IMR-90 (cell line): ENCODE results near the gene USP17L11. TPM values are rescaled to one million over a fixed set of nuclear protein-coding genes. Genes with fewer than 3 reads are reported as not detected.
"Not testable (repeated sequence)": the region's sequence is repeated elsewhere in the genome, so short reads cannot be mapped to it uniquely, and the experiment has no call there.

Source experiments
- ATAC-seq: fragments of 200-7000 bp; cut with Tn5 transposase; 2 replicates; pipeline ENCODE4 v1.9.1; 2020; ENCODE audit warnings: low read depth, mild to moderate bottlenecking, moderate library complexity
- BruUV-seq: library from RNA; stranded (reverse); fragments of 400-500 nt; replicated peaks from 2 replicates; lab custom pipeline; 2021; lab: Mats Ljungman, UMichigan
- CTCF ChIA-PET: fragments of 300-600 bp; formaldehyde crosslinking; extraction: SDS; loops from one replicate; lab custom pipeline; 2021; ENCODE audit warnings: antibody characterized with exemption; lab: Yijun Ruan, JAX
- POLR2A ChIA-PET: fragments of 300-600 bp; sonication (Branson Sonifier 250); formaldehyde crosslinking; loops from one replicate; lab custom pipeline; 2022; ENCODE audit warnings: antibody characterized with exemption; ENCODE audit not compliant: unreplicated experiment; lab: Charles Lee
- DNase-seq: peaks from one replicate; pipeline ENCODE4 v3.0.0; 2013
- H2AFZ ChIP-seq: replicated peaks from 2 replicates; pipeline ENCODE3; 2013; ENCODE audit warnings: low read length, mild to moderate bottlenecking; ENCODE audit not compliant: poor library complexity
- H2AK5ac ChIP-seq: 2 replicates; pipeline ENCODE4 v1.6.1; 2013; ENCODE audit warnings: low read depth, low read length, inconsistent platforms
- H2AK9ac ChIP-seq: replicated peaks from 2 replicates; pipeline ENCODE3; 2013; ENCODE audit warnings: mild to moderate bottlenecking, low read depth, low read length, moderate library complexity; ENCODE audit not compliant: poor library complexity
- H2BK120ac ChIP-seq: 2 replicates; pipeline ENCODE4 v1.6.1; 2013; ENCODE audit warnings: low read depth, low read length, inconsistent platforms
- H2BK15ac ChIP-seq: 3 replicates; pipeline ENCODE4 v1.6.1; 2013; ENCODE audit warnings: low read depth, low read length, inconsistent platforms
- H2BK20ac ChIP-seq: 2 replicates; pipeline ENCODE4 v1.6.1; 2013; ENCODE audit warnings: low read depth, mild to moderate bottlenecking, inconsistent platforms, low read length, moderate library complexity
- H2BK5ac ChIP-seq: 2 replicates; pipeline ENCODE4 v1.6.1; 2013; ENCODE audit warnings: mild to moderate bottlenecking, low read depth, low read length, inconsistent platforms; ENCODE audit not compliant: poor library complexity, severe bottlenecking
- H3K14ac ChIP-seq: replicated peaks from 2 replicates; pipeline ENCODE4 v1.6.1; 2013; ENCODE audit warnings: low read depth, low read length, inconsistent platforms
- H3K18ac ChIP-seq: 2 replicates; pipeline ENCODE4 v1.6.1; 2013; ENCODE audit warnings: low read depth, low read length, control low read depth
- H3K23ac ChIP-seq: 2 replicates; pipeline ENCODE4 v1.6.1; 2013; ENCODE audit warnings: low read depth, low read length, inconsistent platforms
- H3K27ac ChIP-seq: 2 replicates; pipeline ENCODE4 v1.5.1; 2013; ENCODE audit warnings: mild to moderate bottlenecking, control low read depth, low read length; ENCODE audit not compliant: insufficient read depth
- H3K27me3 ChIP-seq: 2 replicates; pipeline ENCODE4 v1.6.1; 2013; ENCODE audit warnings: low read length; ENCODE audit not compliant: control insufficient read depth, insufficient read depth
- H3K36me3 ChIP-seq: 2 replicates; pipeline ENCODE4 v1.6.1; 2013; ENCODE audit warnings: low read length, mixed read lengths; ENCODE audit not compliant: control insufficient read depth, insufficient read depth
- H3K4ac ChIP-seq: 2 replicates; pipeline ENCODE4 v1.6.1; 2013; ENCODE audit warnings: low read depth, low read length, inconsistent platforms
- H3K4me1 ChIP-seq: 2 replicates; pipeline ENCODE4 v1.6.1; 2013; ENCODE audit warnings: low read length, mixed read lengths; ENCODE audit not compliant: control insufficient read depth, insufficient read depth
- H3K4me2 ChIP-seq: 2 replicates; pipeline ENCODE4 v1.6.1; 2013; ENCODE audit warnings: low read depth, mild to moderate bottlenecking, control low read depth, low read length, moderate library complexity
- H3K4me3 ChIP-seq: 2 replicates; pipeline ENCODE4 v1.5.1; 2013; ENCODE audit warnings: low read depth, mild to moderate bottlenecking, control low read depth, low read length, moderate library complexity; ENCODE audit not compliant: insufficient read depth
- H3K56ac ChIP-seq: 2 replicates; pipeline ENCODE4 v1.6.1; 2013; ENCODE audit warnings: low read length, inconsistent platforms; ENCODE audit not compliant: insufficient read depth; ENCODE audit errors: extremely low read depth
- H3K79me1 ChIP-seq, 2 experiments: 2 replicates each; pipeline ENCODE4 v1.6.1; 2013; ENCODE audit warnings: low read length in 2 of 2, inconsistent platforms in 1 of 2, low read depth in 1 of 2
- H3K9ac ChIP-seq: 2 replicates; pipeline ENCODE4 v1.6.1; 2013; ENCODE audit warnings: low read depth, low read length, control low read depth
- H3K9me1 ChIP-seq: 2 replicates; pipeline ENCODE4 v1.6.1; 2013; ENCODE audit warnings: low read length, inconsistent platforms; ENCODE audit not compliant: insufficient read depth
- H3K9me3 ChIP-seq: 2 replicates; pipeline ENCODE4 v1.6.1; 2013; ENCODE audit warnings: low read length; ENCODE audit not compliant: control insufficient read depth, insufficient read depth
- H4K20me1 ChIP-seq: 2 replicates; pipeline ENCODE4 v1.6.1; 2013; ENCODE audit warnings: low read length, inconsistent platforms; ENCODE audit not compliant: insufficient read depth
- H4K5ac ChIP-seq: 2 replicates; pipeline ENCODE4 v1.6.1; 2013; ENCODE audit warnings: mild to moderate bottlenecking, low read depth, low read length, control low read depth
- H4K8ac ChIP-seq, 2 experiments: 2 replicates each; pipeline ENCODE4 v1.6.1; 2013; ENCODE audit warnings: low read depth in 2 of 2, low read length in 2 of 2, control low read depth in 1 of 2, inconsistent platforms in 1 of 2
- H4K91ac ChIP-seq: 2 replicates; pipeline ENCODE4 v1.6.1; 2013; ENCODE audit warnings: low read depth, low read length, inconsistent platforms; ENCODE audit not compliant: insufficient read depth
- WGBS, 2 experiments: methylation state at CpG; one replicate each; pipeline versions ENCODE4 v1.1.5 to v1.1.7; 2013; ENCODE audit warnings: missing lambda C conversion rate in 2 of 2; ENCODE audit not compliant: insufficient read length in 1 of 2; ENCODE audit errors: extremely low coverage in 2 of 2; 5-methylcytosine and 5-hydroxymethylcytosine counted together
- dilution Hi-C: fragments of 300-500 bp; cut with HindIII; formaldehyde crosslinking; loops from one replicate; pipeline ENCODE4 v1.14.3; 2018; ENCODE audit warnings: low sequenced_read_pairs; ENCODE audit not compliant: unreplicated experiment
- in situ Hi-C: fragments of 300-500 bp; cut with MboI; formaldehyde crosslinking; loops from 3 replicates; pipeline ENCODE4 v1.14.3; 2019; ENCODE audit warnings: low sequenced_read_pairs, inconsistent platforms, mixed read lengths
- intact Hi-C: fragments of 100-400 bp; cut with micrococcal nuclease; formaldehyde crosslinking; loops from 2 replicates; pipeline ENCODE4 v1.10.0; 2022
- polyA plus RNA-seq, 3 experiments: library from polyadenylated mRNA; depleted of rRNA; stranded (reverse); fragments of >200 nt; gene quantifications; 2 replicates each; pipeline ENCODE4 v1.2.3, GENCODE V29; 2012; ENCODE audit warnings: low replicate concordance in 1 of 3
- total RNA-seq: library from RNA; depleted of rRNA; stranded (reverse); fragments of >200 nt; gene quantifications from 2 replicates; pipeline ENCODE4 v1.2.3, GENCODE V29; 2012

USP17L11 gene
- total and polyA plus RNA-seq, 2 of the 4 experiments (the other 2 are of a cell fraction), result not detected

DNA sequence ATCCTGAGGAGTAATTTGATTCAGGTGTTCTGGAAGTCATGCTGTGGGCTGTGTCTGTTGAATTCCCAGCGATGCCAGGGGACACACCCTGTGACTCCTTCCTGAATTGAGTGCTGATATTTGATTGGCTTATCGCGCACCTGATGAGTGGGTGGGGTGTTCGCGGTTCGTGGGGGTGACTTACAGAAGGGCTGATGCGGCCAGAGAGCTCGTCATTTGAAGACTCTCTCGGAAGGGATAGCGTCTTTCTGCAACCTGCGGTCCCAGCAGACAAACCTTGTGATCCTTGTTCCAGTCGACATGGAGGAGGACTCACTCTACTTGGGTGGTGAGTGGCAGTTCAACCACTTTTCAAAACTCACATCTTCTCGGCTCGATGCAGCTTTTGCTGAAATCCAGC lies 9.4 kb downstream of the USP17L11 start, which contains the start of gene USP17L13:
USP17L13 (plus strand) TSS at position 301 of the 400 bp plus-strand sequence; CDS start at position 301, 0 bp downstream.
- H3K4me3 ChIP-seq, H4K20me1 ChIP-seq, H3K36me3 ChIP-seq, H3K9ac ChIP-seq, H3K4ac ChIP-seq, DNase-seq, H3K4me2 ChIP-seq, H2BK20ac ChIP-seq, H3K18ac ChIP-seq, H3K79me1 ChIP-seq, H4K8ac ChIP-seq, H2BK5ac ChIP-seq, H3K14ac ChIP-seq, H3K27me3 ChIP-seq, H3K9me3 ChIP-seq, H2AK5ac ChIP-seq, ATAC-seq, H3K23ac ChIP-seq, CTCF ChIA-PET, H2BK15ac ChIP-seq, intact Hi-C loops, BruUV-seq, H4K91ac ChIP-seq, H4K5ac ChIP-seq, H3K27ac ChIP-seq, H2AK9ac ChIP-seq, POLR2A ChIA-PET, H2BK120ac ChIP-seq, H3K56ac ChIP-seq, H2AFZ ChIP-seq, dilution Hi-C loops, H3K4me1 ChIP-seq, H3K9me1 ChIP-seq, in situ Hi-C loops: not testable (repeated sequence)
- WGBS, 2 experiments, result no CpG with 5 or more reads among the region's 14 CpGs

GRCh38 chr4:9230249-9230648 lies 15.0 kb downstream of the USP17L11 start:
- POLR2A ChIA-PET, H3K9me1 ChIP-seq, H3K79me1 ChIP-seq, H3K4me1 ChIP-seq, CTCF ChIA-PET, H3K23ac ChIP-seq, H3K9me3 ChIP-seq, intact Hi-C loops, H3K27me3 ChIP-seq, H3K4me3 ChIP-seq, H2BK5ac ChIP-seq, H2BK15ac ChIP-seq, ATAC-seq, H3K36me3 ChIP-seq, in situ Hi-C loops, H2AFZ ChIP-seq, DNase-seq, H3K56ac ChIP-seq, H2BK120ac ChIP-seq, H3K9ac ChIP-seq, dilution Hi-C loops, H2AK9ac ChIP-seq, H3K14ac ChIP-seq, H3K4ac ChIP-seq, BruUV-seq, H3K18ac ChIP-seq, H4K5ac ChIP-seq, H2BK20ac ChIP-seq, H3K27ac ChIP-seq, H4K91ac ChIP-seq, H4K8ac ChIP-seq, H3K4me2 ChIP-seq, H2AK5ac ChIP-seq, H4K20me1 ChIP-seq: not testable (repeated sequence)
- WGBS, 2 experiments, result no CpG with 5 or more reads among the region's 8 CpGs
